K562 (cell line): ENCODE data around the gene MNDA. TPM values are rescaled to one million over a fixed set of nuclear protein-coding genes. Genes with fewer than 3 reads are reported as not detected.
A peak's percentile ranks its signal among the peaks of the same experiment; 100 is the strongest.

ENCODE experiments used
- CLOCK ChIP-seq: fragments of 250-450 bp; sonication (Bioruptor Pico); IDR thresholded peaks from 2 replicates; pipeline ENCODE4 v1.4.0; 2020; ENCODE audit warnings: mild to moderate bottlenecking, moderate library complexity, borderline replicate concordance
- DNMT1 ChIP-seq: fragments of 450-650 bp; IDR thresholded peaks from 2 replicates; pipeline ENCODE4 v1.6.1; 2016; ENCODE audit warnings: antibody characterized with exemption, mild to moderate bottlenecking
- FOXP1 ChIP-seq: sonication (generic); formaldehyde crosslinking; IDR thresholded peaks from 2 replicates; pipeline ENCODE4 v1.8.0; 2022; ENCODE audit warnings: mild to moderate bottlenecking, missing genetic modification reagents
- HMGXB4 ChIP-seq: sonication (generic); formaldehyde crosslinking; IDR thresholded peaks from 2 replicates; pipeline ENCODE4 v1.8.1; 2023; ENCODE audit warnings: mild to moderate bottlenecking, missing genetic modification reagents
- HNRNPLL ChIP-seq: fragments of 200-400 bp; formaldehyde crosslinking; IDR thresholded peaks from 2 replicates; pipeline ENCODE4 v1.6.1; 2017; ENCODE audit warnings: low read length, low read depth, mild to moderate bottlenecking; ENCODE audit not compliant: poor library complexity, severe bottlenecking
- MED1 ChIP-seq: sonication (generic); formaldehyde crosslinking; IDR thresholded peaks from 2 replicates; pipeline ENCODE4 v1.8.1; 2023; ENCODE audit warnings: missing genetic modification reagents, borderline replicate concordance
- NUFIP1 ChIP-seq: fragments of 450-650 bp; IDR thresholded peaks from 2 replicates; pipeline ENCODE4 v1.6.1; 2018; ENCODE audit not compliant: partially characterized antibody
- PHB2 ChIP-seq: fragments of 450-650 bp; IDR thresholded peaks from 2 replicates; pipeline ENCODE4 v1.6.1; 2017; ENCODE audit warnings: low read depth
- RAD51 ChIP-seq: fragments of 450-650 bp; IDR thresholded peaks from 2 replicates; pipeline ENCODE4 v1.7.1; 2016; ENCODE audit warnings: low read depth, mild to moderate bottlenecking, borderline replicate concordance
- RCOR1 ChIP-seq, 2 experiments: IDR thresholded peaks; 2 replicates each; pipeline ENCODE4 v1.6.1; 2012; ENCODE audit warnings: low read depth in 2 of 2, low read length in 2 of 2, borderline replicate concordance in 1 of 2, improper control_type of control experiment in 1 of 2
- SMARCA4 ChIP-seq: fragments of 450-650 bp; IDR thresholded peaks from 2 replicates; pipeline ENCODE4 v1.6.1; 2016
- SRSF9 ChIP-seq: fragments of 200-400 bp; formaldehyde crosslinking; IDR thresholded peaks from 2 replicates; pipeline ENCODE4 v1.6.1; 2017; ENCODE audit warnings: low read depth, low read length, borderline replicate concordance
- TFAP4 ChIP-seq: sonication (generic); formaldehyde crosslinking; IDR thresholded peaks from 2 replicates; pipeline ENCODE4 v1.8.0; 2022; ENCODE audit warnings: missing genetic modification reagents, mild to moderate bottlenecking, moderate library complexity, borderline replicate concordance
- TRIM28 ChIP-seq: fragments of 450-650 bp; IDR thresholded peaks from 2 replicates; pipeline ENCODE4 v1.6.1; 2017
- YY1 ChIP-seq, 3 experiments: IDR thresholded peaks; 2 replicates each; pipeline ENCODE4 v1.6.1; 2011; ENCODE audit warnings: low read length in 2 of 3, mild to moderate bottlenecking in 2 of 3, moderate library complexity in 2 of 3, borderline replicate concordance in 1 of 3, control low read depth in 1 of 3, low read depth in 1 of 3; ENCODE audit not compliant: insufficient read depth in 3 of 3, insufficient replicate concordance in 2 of 3, control insufficient read depth in 1 of 3, insufficient read length in 1 of 3; ENCODE audit errors: extremely low read depth in 1 of 3
- ZC3H11A ChIP-seq: IDR thresholded peaks from 2 replicates; pipeline ENCODE4 v1.6.1; 2012; ENCODE audit warnings: low read depth, low read length, improper control_type of control experiment
- ZFP36 ChIP-seq: fragments of 150-350 bp; IDR thresholded peaks from 2 replicates; pipeline ENCODE4 v1.6.1; 2018; ENCODE audit warnings: low read length, low read depth; ENCODE audit not compliant: partially characterized antibody
- ZNF639 ChIP-seq, 2 experiments: fragments of 200-800 bp in 1 of 2; sonication (Bioruptor generic) in 1 of 2; sonication (generic) in 1 of 2; formaldehyde crosslinking in 1 of 2; IDR thresholded peaks in 1 of 2; conservative IDR thresholded peaks in 1 of 2; 2 replicates each; pipeline versions ENCODE4 v1.5.0 to v1.6.1; 2016 to 2020; ENCODE audit warnings: missing compliant biosample characterization in 1 of 2, missing genetic modification characterization in 1 of 2, missing genetic modification reagents in 1 of 2
- ZNF707 ChIP-seq: fragments of 250-450 bp; sonication (Bioruptor Pico); conservative IDR thresholded peaks from 2 replicates; pipeline ENCODE4 v1.8.0; 2022; ENCODE audit warnings: inconsistent platforms, mild to moderate bottlenecking, moderate library complexity
- polyA plus RNA-seq, 8 experiments: library from polyadenylated mRNA; depleted of rRNA in 4 of 8; stranded (reverse) in 5 of 8; unstranded in 3 of 8; fragments of >200 nt; fragmentation: Nextera tagmentation in 2 of 8; fragmentation: Illumina TruSeq in 1 of 8; extraction: Ambion mirVana in 2 of 8; extraction: Trizol in 1 of 8; gene quantifications; 2 replicates each; pipeline versions ENCODE4 v1.2.1 to v1.2.3, GENCODE V29; 2011 to 2014; ENCODE audit warnings: inconsistent platforms in 1 of 8, missing spikeins in 1 of 8
- total RNA-seq, 7 experiments: library from RNA; depleted of rRNA in 6 of 7; stranded (reverse); fragments of >200 nt in 6 of 7; fragmentation: Illumina TruSeq in 2 of 7; extraction: Trizol in 2 of 7; gene quantifications; 2 replicates each; pipeline versions ENCODE4 v1.2.1 to v1.2.3, GENCODE V29; 2011 to 2021; ENCODE audit warnings: low replicate concordance in 1 of 7

The MNDA gene
- total and polyA plus RNA-seq, 9 of the 15 experiments (the other 6 are each of a cell fraction or from before 2014, with no cell fraction given): 0.08 to 0.14 (median 0.09) TPM; not detected in 6

- 0 out of 2 replicates have a peak, but pooled peaks have one; percentile 36 for TF ChIP-seq TRIM28
- no peak for TF ChIP-seq ZC3H11A
- TF ChIP-seq MED1: no peak
- TF ChIP-seq TFAP4 (CRISPR knock-in tag): no peak
- TF ChIP-seq PHB2: no peak
- TF ChIP-seq SMARCA4: peak; percentile 99
- no peak for TF ChIP-seq CLOCK (CRISPR knock-in tag)
- no peak for TF ChIP-seq NUFIP1
- TF ChIP-seq HNRNPLL: no peak
- TF ChIP-seq FOXP1 (CRISPR knock-in tag): no peak
- peak; percentile 34 to 90; a peak in 3 of 4 replicates for TF ChIP-seq RCOR1 (IDR thresholded peaks at IDR 0.05; ENCODE audit: borderline replicate concordance in 1 of 2, low read depth in 2 of 2, low read length in 2 of 2)
- TF ChIP-seq ZFP36: peak; percentile 63
- TF ChIP-seq SRSF9: no peak
- no peak for TF ChIP-seq ZNF707 (CRISPR knock-in tag)
- TF ChIP-seq DNMT1: no peak
- 0 out of 4 replicates have a peak, but pooled peaks of 1 of the 2 experiments have one; percentile 7 for TF ChIP-seq ZNF639 (CRISPR knock-in tag; conservative IDR thresholded peaks at IDR 0.05 in 1 of 2, IDR thresholded peaks at IDR 0.05 in 1 of 2)
- no peak for TF ChIP-seq YY1 (IDR thresholded peaks at IDR 0.05; ENCODE audit: borderline replicate concordance in 1 of 3, control insufficient read depth in 1 of 3, extremely low read depth in 1 of 3, insufficient read depth in 3 of 3, insufficient read length in 1 of 3, insufficient replicate concordance in 2 of 3, low read depth in 1 of 3, low read length in 2 of 3)
- no peak for TF ChIP-seq RAD51
- TF ChIP-seq HMGXB4 (CRISPR knock-in tag): no peak
Measured at GRCh38 chr1:158819461-158820443, 11.4 kb upstream of the MNDA start (continued).
